GM12878 (cell line): ENCODE measurements around the gene ZNF341. TPM values are rescaled to one million over a fixed set of nuclear protein-coding genes. Genes with fewer than 3 reads are reported as not detected.

Experiments
- ATAC-seq: fragments of 200-7000 bp; cut with Tn5 transposase; 3 replicates; pipeline ENCODE4 v1.9.1; 2020; ENCODE audit warnings: mild to moderate bottlenecking, moderate library complexity
- BruUV-seq: library from RNA; stranded (reverse); fragments of 400-500 nt; replicated peaks from 2 replicates; lab custom pipeline; 2021; lab: Mats Ljungman, UMichigan
- CTCF ChIA-PET: fragments of 300-600 bp; sonication (Branson Sonifier 250); formaldehyde crosslinking; extraction: SDS; loops from one replicate; lab custom pipeline; 2021; ENCODE audit warnings: inconsistent platforms; lab: Yijun Ruan, JAX
- POLR2A ChIA-PET: fragments of 350-600 bp; formaldehyde crosslinking; extraction: SDS; loops from one replicate; lab custom pipeline; 2021; ENCODE audit warnings: inconsistent platforms; lab: Charles Lee
- RAD21 ChIA-PET: fragments of 300-600 bp; sonication (Branson Sonifier 250); formaldehyde crosslinking; loops from one replicate; lab custom pipeline; 2023; ENCODE audit warnings: antibody characterized with exemption; ENCODE audit not compliant: unreplicated experiment; lab: Charles Lee
- SMC1A ChIA-PET: fragments of 300-600 bp; sonication (Branson Sonifier 250); formaldehyde crosslinking; loops from one replicate; lab custom pipeline; 2023; ENCODE audit not compliant: unreplicated experiment, uncharacterized antibody; lab: Charles Lee
- DNase-seq: peaks from one replicate; pipeline ENCODE4 v3.0.0-alpha.2; 2011; ENCODE audit warnings: low read depth, low spot score
- FAIRE-seq: peaks from 3 replicates; lab custom pipeline; 2011; peaks lifted over from hg19 to GRCh38; lab: Jason Lieb, UNC
- H2AFZ ChIP-seq: 2 replicates; pipeline ENCODE4 v1.6.0; 2011; ENCODE audit warnings: low read depth, low read length, control low read depth; ENCODE audit not compliant: control insufficient read depth
- H3K27ac ChIP-seq: 2 replicates; pipeline ENCODE4 v1.5.1; 2011; ENCODE audit warnings: control low read depth; ENCODE audit not compliant: control insufficient read depth, insufficient read depth
- H3K27me3 ChIP-seq, 2 experiments: replicated peaks in 1 of 2; 2 replicates each; pipeline versions ENCODE4 v1.6.0 to v1.6.1; 2011; ENCODE audit warnings: low read length in 1 of 2; ENCODE audit not compliant: control insufficient read depth in 2 of 2, insufficient read depth in 2 of 2
- H3K36me3 ChIP-seq, 2 experiments: 2 replicates each; pipeline ENCODE4 v1.5.1; 2011; ENCODE audit warnings: low read length in 1 of 2; ENCODE audit not compliant: control insufficient read depth in 2 of 2, insufficient read depth in 2 of 2
- H3K4me1 ChIP-seq: 2 replicates; pipeline ENCODE4 v1.6.1; 2011; ENCODE audit warnings: mild to moderate bottlenecking, low read length, moderate library complexity, mixed read lengths; ENCODE audit not compliant: control insufficient read depth, insufficient read depth
- H3K4me2 ChIP-seq: 2 replicates; pipeline ENCODE4 v1.6.0; 2011; ENCODE audit warnings: control low read depth; ENCODE audit not compliant: control insufficient read depth, insufficient read depth
- H3K4me3 ChIP-seq: fragments of 200-600 bp; sonication (generic); 2 replicates; pipeline ENCODE4 v1.5.1; 2016
- H3K79me2 ChIP-seq: 2 replicates; pipeline ENCODE4 v1.6.0; 2011; ENCODE audit warnings: low read length; ENCODE audit not compliant: control insufficient read depth, insufficient read depth
- H3K9ac ChIP-seq: 2 replicates; pipeline ENCODE4 v1.8.0; 2011; ENCODE audit warnings: low read length, control low read depth, mixed read lengths; ENCODE audit not compliant: control insufficient read depth, insufficient read depth
- H3K9me3 ChIP-seq: replicated peaks from 3 replicates; pipeline ENCODE4 v1.5.1; 2011; ENCODE audit warnings: mild to moderate bottlenecking, low read length; ENCODE audit not compliant: control insufficient read depth, insufficient read depth
- H4K20me1 ChIP-seq: 2 replicates; pipeline ENCODE4 v1.6.0; 2011; ENCODE audit not compliant: control insufficient read depth, insufficient read depth
- CEBPB ChIP-seq, 2 experiments: fragments of 150-350 bp in 1 of 2; IDR thresholded peaks; 2 replicates each; pipeline ENCODE4 v1.6.1; 2012 to 2014; ENCODE audit warnings: low read depth in 2 of 2, low read length in 2 of 2, borderline replicate concordance in 1 of 2, inconsistent platforms in 1 of 2
- CUX1 ChIP-seq: IDR thresholded peaks from 2 replicates; pipeline ENCODE4 v1.6.1; 2012; ENCODE audit warnings: improper control_type of control experiment, low read depth, low read length; ENCODE audit not compliant: insufficient replicate concordance
- FOXK2 ChIP-seq: fragments of 450-650 bp; IDR thresholded peaks from 2 replicates; pipeline ENCODE4 v1.6.1; 2017; ENCODE audit warnings: mild to moderate bottlenecking, moderate library complexity
- HDAC2 ChIP-seq: fragments of 200-600 bp; sonication (generic); IDR thresholded peaks from 2 replicates; pipeline ENCODE4 v1.6.1; 2017
- JUND ChIP-seq: IDR thresholded peaks from 2 replicates; pipeline ENCODE4 v1.6.1; 2012; ENCODE audit warnings: low read depth, mild to moderate bottlenecking, low read length, improper control_type of control experiment, moderate library complexity
- MTA3 ChIP-seq: IDR thresholded peaks from 2 replicates; pipeline ENCODE4 v1.6.1; 2012; ENCODE audit warnings: low read length, inconsistent platforms, borderline replicate concordance
- NRF1 ChIP-seq: conservative IDR thresholded peaks from 2 replicates; pipeline ENCODE4 v1.6.1; 2011; ENCODE audit warnings: mild to moderate bottlenecking, low read depth, low read length, improper control_type of control experiment
- PKNOX1 ChIP-seq: fragments of 450-650 bp; IDR thresholded peaks from 2 replicates; pipeline ENCODE4 v1.6.1; 2016; ENCODE audit warnings: mild to moderate bottlenecking
- RUNX3 ChIP-seq: IDR thresholded peaks from 2 replicates; pipeline ENCODE4 v1.6.1; 2012; ENCODE audit warnings: low read length, inconsistent platforms
- TCF7 ChIP-seq: IDR thresholded peaks from 2 replicates; pipeline ENCODE4 v1.6.1; 2014; ENCODE audit warnings: antibody characterized with exemption, borderline replicate concordance
- YBX1 ChIP-seq: fragments of 450-650 bp; IDR thresholded peaks from 2 replicates; pipeline ENCODE4 v1.6.1; 2016; ENCODE audit warnings: antibody characterized with exemption
- WGBS: methylation state at CpG from one replicate; pipeline ENCODE4 v1.1.6; 2016; ENCODE audit warnings: low lambda C conversion rate; ENCODE audit not compliant: insufficient replicate concordance, insufficient coverage; ENCODE audit errors: missing lambda C conversion rate; 5-methylcytosine and 5-hydroxymethylcytosine counted together
- in situ Hi-C: fragments of 300-500 bp; cut with MboI; formaldehyde crosslinking; loops from 9 replicates; pipeline ENCODE4 v1.14.3; 2018; ENCODE audit warnings: mixed read lengths
- intact Hi-C: fragments of 100-400 bp; cut with micrococcal nuclease; formaldehyde crosslinking; loops from one replicate; pipeline ENCODE4 v1.14.2; 2022; ENCODE audit not compliant: unreplicated experiment
- polyA plus RNA-seq, 11 experiments: library from polyadenylated mRNA; depleted of rRNA in 4 of 11; unstranded in 6 of 11; stranded (reverse) in 5 of 11; fragments of >200 nt; fragmentation: Nextera tagmentation in 4 of 11; fragmentation: Illumina TruSeq in 1 of 11; extraction: Ambion mirVana in 4 of 11; extraction: Trizol in 1 of 11; gene quantifications; 1 replicate in 1 of 11; 2 replicates in 10 of 11; pipeline versions ENCODE4 v1.2.1 to v1.2.3, GENCODE V29; 2011 to 2016; ENCODE audit warnings: inconsistent platforms in 2 of 11, missing spikeins in 2 of 11, low read depth in 1 of 11
- total RNA-seq, 4 experiments: library from RNA; depleted of rRNA in 3 of 4; stranded (reverse); fragments of >200 nt in 3 of 4; fragmentation: Illumina TruSeq in 1 of 4; extraction: Trizol in 1 of 4; gene quantifications; 2 replicates each; pipeline versions ENCODE4 v1.2.1 to v1.2.3, GENCODE V29; 2013 to 2021
- TF ChIP-seq, protein P1 (sequence below): fragments of 450-650 bp; IDR thresholded peaks from 2 replicates; pipeline ENCODE4 v1.6.1; 2017; ENCODE audit warnings: mild to moderate bottlenecking
- TF ChIP-seq, protein P2 (sequence below): fragments of 450-650 bp; IDR thresholded peaks from 2 replicates; pipeline ENCODE4 v1.6.1; 2018; ENCODE audit warnings: borderline replicate concordance, mild to moderate bottlenecking; ENCODE audit not compliant: partially characterized antibody

The ZNF341 gene
- total and polyA plus RNA-seq, 10 of the 15 experiments (the other 5 are each of a cell fraction or from before 2014, with no cell fraction given), result 0.18 to 5.0 (median 2.6) TPM

DNA sequence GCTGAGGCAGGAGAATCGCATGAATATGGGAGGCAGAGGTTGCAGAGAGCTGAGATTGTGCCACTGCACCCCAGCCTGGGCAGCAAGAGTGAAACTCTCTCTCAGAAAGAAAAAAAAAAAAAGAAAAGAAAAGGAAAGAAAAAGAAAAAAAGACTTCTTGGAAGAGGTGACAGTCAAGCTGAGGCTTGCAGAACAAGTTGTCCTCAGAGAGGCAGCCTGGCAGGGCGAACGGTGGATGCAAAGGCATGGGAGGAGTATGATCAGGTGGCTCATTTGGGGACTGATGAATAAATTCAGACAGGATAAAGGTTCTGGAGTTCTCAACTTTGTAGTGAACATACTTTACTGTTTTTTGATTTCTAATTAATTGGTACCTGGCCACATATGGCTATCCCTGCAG, 12.4 kb downstream of the ZNF341 start:
- ChIA-PET SMC1A (no interaction called here), CTCF (no interaction called here)
- WGBS, result 96% methylated on average over 3 of the region's 3 CpGs
- TF ChIP-seq YBX1 (no peak), RUNX3 (no peak), NRF1 (no peak), TCF7 (no peak), CEBPB (IDR thresholded peaks at IDR 0.05; ENCODE audit: borderline replicate concordance in 1 of 2, low read depth in 2 of 2, low read length in 2 of 2) (no peak), HDAC2 (no peak), PKNOX1 (no peak), MTA3 (no peak), FOXK2 (no peak), CUX1 (no peak), JUND (no peak)
- TF ChIP-seq, protein P1, sequence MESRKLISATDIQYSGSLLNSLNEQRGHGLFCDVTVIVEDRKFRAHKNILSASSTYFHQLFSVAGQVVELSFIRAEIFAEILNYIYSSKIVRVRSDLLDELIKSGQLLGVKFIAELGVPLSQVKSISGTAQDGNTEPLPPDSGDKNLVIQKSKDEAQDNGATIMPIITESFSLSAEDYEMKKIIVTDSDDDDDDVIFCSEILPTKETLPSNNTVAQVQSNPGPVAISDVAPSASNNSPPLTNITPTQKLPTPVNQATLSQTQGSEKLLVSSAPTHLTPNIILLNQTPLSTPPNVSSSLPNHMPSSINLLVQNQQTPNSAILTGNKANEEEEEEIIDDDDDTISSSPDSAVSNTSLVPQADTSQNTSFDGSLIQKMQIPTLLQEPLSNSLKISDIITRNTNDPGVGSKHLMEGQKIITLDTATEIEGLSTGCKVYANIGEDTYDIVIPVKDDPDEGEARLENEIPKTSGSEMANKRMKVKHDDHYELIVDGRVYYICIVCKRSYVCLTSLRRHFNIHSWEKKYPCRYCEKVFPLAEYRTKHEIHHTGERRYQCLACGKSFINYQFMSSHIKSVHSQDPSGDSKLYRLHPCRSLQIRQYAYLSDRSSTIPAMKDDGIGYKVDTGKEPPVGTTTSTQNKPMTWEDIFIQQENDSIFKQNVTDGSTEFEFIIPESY, result no peak
- TF ChIP-seq, protein P2, sequence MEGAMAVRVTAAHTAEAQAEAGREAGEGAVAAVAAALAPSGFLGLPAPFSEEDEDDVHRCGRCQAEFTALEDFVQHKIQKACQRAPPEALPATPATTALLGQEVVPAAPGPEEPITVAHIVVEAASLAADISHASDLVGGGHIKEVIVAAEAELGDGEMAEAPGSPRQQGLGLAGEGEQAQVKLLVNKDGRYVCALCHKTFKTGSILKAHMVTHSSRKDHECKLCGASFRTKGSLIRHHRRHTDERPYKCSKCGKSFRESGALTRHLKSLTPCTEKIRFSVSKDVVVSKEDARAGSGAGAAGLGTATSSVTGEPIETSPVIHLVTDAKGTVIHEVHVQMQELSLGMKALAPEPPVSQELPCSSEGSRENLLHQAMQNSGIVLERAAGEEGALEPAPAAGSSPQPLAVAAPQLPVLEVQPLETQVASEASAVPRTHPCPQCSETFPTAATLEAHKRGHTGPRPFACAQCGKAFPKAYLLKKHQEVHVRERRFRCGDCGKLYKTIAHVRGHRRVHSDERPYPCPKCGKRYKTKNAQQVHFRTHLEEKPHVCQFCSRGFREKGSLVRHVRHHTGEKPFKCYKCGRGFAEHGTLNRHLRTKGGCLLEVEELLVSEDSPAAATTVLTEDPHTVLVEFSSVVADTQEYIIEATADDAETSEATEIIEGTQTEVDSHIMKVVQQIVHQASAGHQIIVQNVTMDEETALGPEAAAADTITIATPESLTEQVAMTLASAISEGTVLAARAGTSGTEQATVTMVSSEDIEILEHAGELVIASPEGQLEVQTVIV, result no peak

More for the DNA sequence above, 12.4 kb downstream of the ZNF341 start:
- H3K4me1 ChIP-seq, result no peaks in the 10 kb centered on the region
- in situ Hi-C loops (no loop called here), intact Hi-C loops (no loop called here)
- H3K79me2 ChIP-seq, result no peaks in the 10 kb centered on the region
- H3K9ac ChIP-seq, result no peak overlapping the region
- H3K4me2 ChIP-seq, result no peak overlapping the region
- RAD21 ChIA-PET, result no interaction called here
- no peaks in the 10 kb centered on the region for H4K20me1 ChIP-seq
- no peaks in the 10 kb centered on the region for H3K27me3 ChIP-seq
- H2AFZ ChIP-seq, result no peak overlapping the region
- BruUV-seq, result no TSS peak
- no peak overlapping the region for H3K4me3 ChIP-seq
- no peak overlapping the region for H3K27ac ChIP-seq
- H3K36me3 ChIP-seq, result peaks cover 0 to 2% of the 10 kb centered on the region in 2 experiments; a peak in 1 of 4 replicates
- FAIRE-seq (no peak), DNase-seq (no peak), ATAC-seq (no peak)
- no peaks in the 10 kb centered on the region for H3K9me3 ChIP-seq
- POLR2A ChIA-PET, result no interaction called here
